Thoracic aorta (tissue), 2 donors: ENCODE results near the gene ALMS1. TPM values are rescaled to one million over a fixed set of nuclear protein-coding genes. Genes with fewer than 3 reads are reported as not detected.

Experiments
- ATAC-seq: fragments of 150-250 bp; one replicate; pipeline ENCODE4 v1.8.0; 2017; ENCODE audit warnings: low read depth; ENCODE audit not compliant: insufficient number of reproducible peaks, low FRiP score
- DNase-seq: peaks from one replicate; pipeline ENCODE4 v3.0.0-alpha.2; 2020; ENCODE audit warnings: low spot score
- H3K27ac ChIP-seq, 2 donors: fragments of 200-600 bp; sonication (generic); 1 replicate in 1 of 2; 2 replicates in 1 of 2; pipeline ENCODE4 v1.5.1; 2016; ENCODE audit warnings: mild to moderate bottlenecking in 2 of 2, moderate library complexity in 2 of 2
- H3K27me3 ChIP-seq: fragments of 200-600 bp; sonication (generic); replicated peaks from 2 replicates; pipeline ENCODE4 v1.6.0; 2016; ENCODE audit warnings: mild to moderate bottlenecking; ENCODE audit not compliant: insufficient read depth
- H3K36me3 ChIP-seq: fragments of 200-600 bp; sonication (generic); one replicate; pipeline ENCODE4 v1.5.1; 2016
- H3K4me1 ChIP-seq, 2 donors: fragments of 200-600 bp; sonication (generic); 1 replicate in 1 of 2; 2 replicates in 1 of 2; pipeline versions ENCODE4 v1.5.1 to v1.6.0; 2016; ENCODE audit warnings: low read depth in 2 of 2, mild to moderate bottlenecking in 1 of 2; ENCODE audit not compliant: control insufficient read depth in 1 of 2
- H3K4me3 ChIP-seq: fragments of 200-600 bp; sonication (generic); 2 replicates; pipeline ENCODE4 v1.5.1; 2016; ENCODE audit warnings: mild to moderate bottlenecking
- H3K9me3 ChIP-seq: fragments of 200-600 bp; sonication (generic); 2 replicates; pipeline ENCODE4 v1.5.1; 2016
- total RNA-seq, 2 donors: library from RNA; depleted of rRNA; stranded (reverse); fragments of >200 nt; gene quantifications; one replicate each; pipeline versions ENCODE4 v1.1.0 to v1.2.3, GENCODE V29; 2016
- TF ChIP-seq, protein P1 (sequence below): fragments of 200-600 bp; sonication (generic); IDR thresholded peaks from one replicate; pipeline ENCODE4 v1.5.1; 2019; ENCODE audit warnings: antibody characterized with exemption

Gene ALMS1
- total RNA-seq, 2 donors from 2014 or later = 30.7 to 41.6 TPM

DNA sequence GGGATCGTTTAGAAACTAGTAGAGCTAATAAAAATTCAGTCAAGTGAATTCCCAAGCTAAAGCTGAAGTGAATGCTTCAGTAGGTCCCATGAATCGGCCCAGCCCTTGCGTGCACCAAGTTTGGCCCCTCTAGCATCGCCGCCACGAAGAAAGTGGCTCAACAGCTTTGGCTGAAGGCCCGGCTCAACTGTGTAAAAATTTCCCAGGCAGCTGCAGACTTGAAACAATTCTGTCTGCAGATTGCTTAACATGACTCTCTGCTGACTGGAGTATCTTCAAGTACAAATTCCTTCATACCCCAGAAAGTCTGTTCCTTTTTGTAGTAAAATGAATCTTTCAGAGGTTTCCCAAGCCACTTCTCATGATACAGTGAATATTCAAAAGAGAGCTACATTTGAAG lies 32.7 kb downstream of the ALMS1 start:
- TF ChIP-seq, protein P1, sequence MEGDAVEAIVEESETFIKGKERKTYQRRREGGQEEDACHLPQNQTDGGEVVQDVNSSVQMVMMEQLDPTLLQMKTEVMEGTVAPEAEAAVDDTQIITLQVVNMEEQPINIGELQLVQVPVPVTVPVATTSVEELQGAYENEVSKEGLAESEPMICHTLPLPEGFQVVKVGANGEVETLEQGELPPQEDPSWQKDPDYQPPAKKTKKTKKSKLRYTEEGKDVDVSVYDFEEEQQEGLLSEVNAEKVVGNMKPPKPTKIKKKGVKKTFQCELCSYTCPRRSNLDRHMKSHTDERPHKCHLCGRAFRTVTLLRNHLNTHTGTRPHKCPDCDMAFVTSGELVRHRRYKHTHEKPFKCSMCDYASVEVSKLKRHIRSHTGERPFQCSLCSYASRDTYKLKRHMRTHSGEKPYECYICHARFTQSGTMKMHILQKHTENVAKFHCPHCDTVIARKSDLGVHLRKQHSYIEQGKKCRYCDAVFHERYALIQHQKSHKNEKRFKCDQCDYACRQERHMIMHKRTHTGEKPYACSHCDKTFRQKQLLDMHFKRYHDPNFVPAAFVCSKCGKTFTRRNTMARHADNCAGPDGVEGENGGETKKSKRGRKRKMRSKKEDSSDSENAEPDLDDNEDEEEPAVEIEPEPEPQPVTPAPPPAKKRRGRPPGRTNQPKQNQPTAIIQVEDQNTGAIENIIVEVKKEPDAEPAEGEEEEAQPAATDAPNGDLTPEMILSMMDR = no peak
- no peaks in the 10 kb centered on the region for H3K9me3 ChIP-seq
- H3K27me3 ChIP-seq = no peaks in the 10 kb centered on the region
- peak overlapping the region; percentile 26 to 37 for H3K27ac ChIP-seq
- peak overlapping the region; percentile 1 for H3K4me3 ChIP-seq
- H3K4me1 ChIP-seq = peaks cover 3 to 10% of the 10 kb centered on the region in 2 donors
- H3K36me3 ChIP-seq = no peaks in the 10 kb centered on the region
- DNase-seq = peak; percentile 7
- no peak for ATAC-seq

GRCh38 chr2:73423913-73424312 lies 38.3 kb downstream of the ALMS1 start:
- Histone ChIP-seq H3K4me1 (peaks cover 0 to 5% of the 10 kb centered on the region in 2 donors), H3K4me3 (no peak overlapping the region), H3K9me3 (no peaks in the 10 kb centered on the region), H3K36me3 (no peaks in the 10 kb centered on the region), H3K27ac (no peak overlapping the region), H3K27me3 (no peaks in the 10 kb centered on the region)
- TF ChIP-seq, protein P1 = no peak
- ATAC-seq (no peak), DNase-seq (no peak)

GRCh38 chr2:73426176-73426575 lies 40.5 kb downstream of the ALMS1 start:
- ATAC-seq (no peak), DNase-seq (no peak)
- TF ChIP-seq, protein P1 = no peak
- no peak overlapping the region for H3K27ac ChIP-seq
- H3K4me1 ChIP-seq = no peaks in the 10 kb centered on the region
- H3K9me3 ChIP-seq = no peaks in the 10 kb centered on the region
- no peaks in the 10 kb centered on the region for H3K27me3 ChIP-seq
- no peaks in the 10 kb centered on the region for H3K36me3 ChIP-seq
- no peak overlapping the region for H3K4me3 ChIP-seq

DNA sequence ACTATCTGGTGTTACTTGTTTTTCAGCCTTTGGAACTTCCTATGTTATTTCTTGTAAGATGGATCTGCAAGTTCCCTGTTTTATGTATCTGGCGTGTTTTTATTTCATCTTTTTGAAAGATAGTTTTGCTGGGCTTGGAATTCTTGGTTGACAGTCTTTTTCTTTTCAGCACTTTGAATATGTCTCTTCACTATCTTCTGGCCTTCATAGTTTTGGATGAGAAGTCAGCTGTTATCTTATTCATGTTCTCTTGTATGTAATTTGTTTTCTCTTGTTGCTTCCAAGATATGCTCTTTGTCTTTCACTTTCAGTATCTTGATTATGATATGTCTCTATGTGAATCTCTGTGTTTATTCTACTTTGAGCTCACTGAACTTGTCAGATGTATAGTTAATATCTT lies 50.4 kb downstream of the ALMS1 start:
- Histone ChIP-seq H3K9me3 (peaks cover 5% of the 10 kb centered on the region), H3K4me3 (no peak overlapping the region), H3K36me3 (peaks cover 22% of the 10 kb centered on the region), H3K4me1 (no peaks in the 10 kb centered on the region), H3K27ac (no peak overlapping the region), H3K27me3 (no peaks in the 10 kb centered on the region)
- no peak for ATAC-seq
- DNase-seq = no peak
- TF ChIP-seq, protein P1 = no peak

- no peaks in the 10 kb centered on the region for H3K27me3 ChIP-seq
- peaks cover 14% of the 10 kb centered on the region for H3K36me3 ChIP-seq
- H3K9me3 ChIP-seq = no peaks in the 10 kb centered on the region
- TF ChIP-seq, protein P1 = no peak
- H3K27ac ChIP-seq = no peak overlapping the region
- DNase-seq (no peak), ATAC-seq (no peak)
- no peaks in the 10 kb centered on the region for H3K4me1 ChIP-seq
- no peak overlapping the region for H3K4me3 ChIP-seq
Measured at GRCh38 chr2:73444202-73444601, 58.6 kb downstream of the ALMS1 start.
